GM06990 (cell line): ENCODE data around the gene KLHL40.

Experiments
- DNase-seq: peaks from one replicate; pipeline ENCODE4 v3.0.0-alpha.2; 2011; ENCODE audit not compliant: insufficient read length; ENCODE audit errors: extremely low read depth
- H3K27me3 ChIP-seq: replicated peaks from 2 replicates; pipeline ENCODE4 v1.6.0; 2011; ENCODE audit warnings: low read length; ENCODE audit not compliant: control insufficient read depth, insufficient read depth
- H3K36me3 ChIP-seq: 2 replicates; pipeline ENCODE4 v1.5.1; 2011; ENCODE audit warnings: low read length; ENCODE audit not compliant: control insufficient read depth, insufficient read depth
- H3K4me3 ChIP-seq: replicated peaks from 2 replicates; pipeline ENCODE4 v1.5.1; 2011; ENCODE audit warnings: low read depth, mild to moderate bottlenecking, control low read depth, low read length
- CTCF ChIP-seq: IDR thresholded peaks from 2 replicates; pipeline ENCODE4 v1.5.1; 2011; ENCODE audit warnings: low read length, control low read depth, mild to moderate bottlenecking, inconsistent platforms; ENCODE audit not compliant: insufficient read depth, poor library complexity, severe bottlenecking

The KLHL40 gene

GRCh38 chr3:42708611-42709151, 23.3 kb downstream of the KLHL40 start:
- no peak overlapping the region for H3K4me3 ChIP-seq
- H3K36me3 ChIP-seq = no peaks in the 10 kb centered on the region
- peaks cover 3% of the 10 kb centered on the region for H3K27me3 ChIP-seq
- no peak for DNase-seq
- TF ChIP-seq CTCF = no peak

- no peak for TF ChIP-seq CTCF
- DNase-seq = no peak
- peaks cover 3% of the 10 kb centered on the region for H3K27me3 ChIP-seq
- H3K36me3 ChIP-seq = no peaks in the 10 kb centered on the region
- H3K4me3 ChIP-seq = no peak overlapping the region
These were observed 24.3 kb downstream of the KLHL40 start for GRCh38 chr3:42709621-42710020.

GRCh38 chr3:42710323-42711021, 25.1 kb downstream of the KLHL40 start:
- Histone ChIP-seq H3K27me3 (peaks cover 3% of the 10 kb centered on the region), H3K36me3 (no peaks in the 10 kb centered on the region), H3K4me3 (no peak overlapping the region)
- no peak for DNase-seq
- TF ChIP-seq CTCF = no peak

DNA sequence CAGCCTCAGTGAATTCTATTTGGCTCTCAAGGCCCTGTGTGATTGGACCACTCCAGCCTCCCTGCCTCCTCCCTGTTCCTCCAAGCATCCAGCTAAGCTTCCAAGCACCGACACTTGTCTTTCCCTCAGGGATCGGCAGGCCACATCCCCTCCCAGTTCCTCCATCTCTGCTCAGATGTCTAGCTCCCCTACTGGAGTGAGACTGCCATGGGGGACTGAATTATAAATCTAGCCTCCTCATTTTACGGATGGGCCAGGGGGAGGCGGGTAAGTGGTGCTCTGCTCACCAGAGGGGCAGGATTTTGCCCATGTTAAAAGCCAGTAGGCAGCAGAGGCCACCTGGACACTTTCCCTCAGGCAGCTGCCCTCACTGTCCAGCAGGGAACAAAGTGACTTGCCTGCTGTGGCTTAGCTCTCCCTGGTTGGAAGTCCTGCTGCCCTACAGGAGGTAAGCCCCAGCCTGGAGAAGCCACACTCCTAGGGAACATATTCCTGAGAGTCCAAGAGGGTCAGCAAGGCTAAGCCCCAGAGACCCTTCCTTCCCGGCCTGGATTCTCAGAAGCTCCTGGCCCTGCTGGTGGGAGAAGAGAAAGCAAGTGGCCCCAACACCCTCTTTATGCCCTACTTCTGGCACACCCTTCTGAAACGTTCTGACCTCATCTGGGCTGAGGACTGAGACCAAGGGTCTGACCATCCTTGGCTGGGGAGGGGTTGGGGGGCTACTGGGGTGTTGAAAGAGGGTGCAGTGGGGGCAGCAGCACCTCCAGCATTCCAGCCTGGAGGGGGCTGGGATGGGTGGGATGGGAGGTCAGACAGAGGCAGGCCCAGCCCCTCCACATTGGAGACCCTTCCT, 26.4 kb downstream of the KLHL40 start:
- no peak for TF ChIP-seq CTCF
- DNase-seq = no peak

DNA sequence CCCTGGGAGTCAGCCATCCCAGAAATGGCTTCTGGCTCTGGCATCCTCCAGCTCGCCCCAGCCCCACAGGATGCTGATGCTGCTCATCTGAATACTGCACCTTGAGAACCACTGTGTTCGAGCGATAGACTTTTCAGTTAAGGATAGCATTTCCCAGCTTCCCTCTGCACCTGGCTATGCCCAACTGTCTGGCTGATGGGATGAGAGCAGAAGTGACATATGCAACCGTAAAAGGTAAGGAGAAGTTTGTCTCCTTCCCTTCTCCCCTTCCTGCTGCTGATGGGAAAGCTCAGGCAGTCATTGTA, 27.0 kb downstream of the KLHL40 start:
- TF ChIP-seq CTCF = no peak
- no peak overlapping the region for H3K4me3 ChIP-seq
- no peaks in the 10 kb centered on the region; the same call in none of the 2 replicates for H3K27me3 ChIP-seq
- DNase-seq = no peak
- H3K36me3 ChIP-seq = no peaks in the 10 kb centered on the region

More for the DNA sequence above, 26.4 kb downstream of the KLHL40 start:
- Histone ChIP-seq H3K27me3 (peaks cover 3% of the 10 kb centered on the region), H3K36me3 (no peaks in the 10 kb centered on the region), H3K4me3 (no peak overlapping the region)
